ENCODE measurements around the gene FBXO10.
A peak's percentile ranks its signal among the peaks of the same experiment; 100 is the strongest.
"Not testable (repeated sequence)": the region's sequence is repeated elsewhere in the genome, so short reads cannot be mapped to it uniquely, and the experiment has no call there.

Gene FBXO10

GRCh38 chr9:37486256-37486615 lies 89.9 kb downstream of the FBXO10 start:
- peak overlapping the region in 1 of 2 experiments; percentile 84 for H3K27ac ChIP-seq (ENCODE audit: insufficient read depth in 1 of 2, low read depth in 1 of 2, low read length in 2 of 2, poor library complexity in 1 of 2, severe bottlenecking in 2 of 2)
- peaks cover 3 to 24% (median 23%) of the 10 kb centered on the region in 4 experiments for H3K4me1 ChIP-seq (ENCODE audit: control extremely low read depth in 1 of 4, control insufficient read depth in 4 of 4, insufficient read depth in 4 of 4, low read length in 3 of 4)
- H3K27me3 ChIP-seq (replicated peaks in 2 of 5; ENCODE audit: control insufficient read depth in 4 of 5, insufficient read depth in 5 of 5, low read length in 4 of 5), result peaks cover 0 to 2% (median 0%) of the 10 kb centered on the region in 5 experiments
- CTCF ChIA-PET, result interaction anchor here (0.9 to 1.7 kb wide), 3 partner anchors 10 to 41 kb away, joined by 3 to 6 read pairs (median 3); no protein-coding TSS in a partner anchor
- 5% methylated on average over 7 of the region's 7 CpGs for WGBS (ENCODE audit: insufficient coverage)
- POLR2A ChIA-PET, result no interaction called here
- peak overlapping the region; percentile 52 to 89 (median 80) for H3K4me3 ChIP-seq (ENCODE audit: control insufficient read depth in 1 of 7, extremely low read depth in 1 of 7, insufficient read depth in 4 of 7, low read depth in 2 of 7, low read length in 6 of 7)
- no peaks in the 10 kb centered on the region for H3K9me3 ChIP-seq (ENCODE audit: control extremely low read depth in 1 of 5, control insufficient read depth in 4 of 5, insufficient read depth in 2 of 5, low read depth in 1 of 5, low read length in 4 of 5)
- peaks cover 0 to 28% (median 14%) of the 10 kb centered on the region in 4 experiments for H3K36me3 ChIP-seq (ENCODE audit: control insufficient read depth in 4 of 4, insufficient read depth in 4 of 4, low read length in 3 of 4)
- DNase-seq, result no peak

GRCh38 chr9:37485389-37486255 lies 90.6 kb downstream of the FBXO10 start, which contains the start of gene POLR1E:
TSS of gene POLR1E (plus strand) at chr9:37485948. CDS start at chr9:37486048, 100 bp downstream.
- H3K27me3 ChIP-seq (replicated peaks in 2 of 5; ENCODE audit: control insufficient read depth in 4 of 5, insufficient read depth in 5 of 5, low read length in 4 of 5), result peaks cover 0 to 2% (median 0%) of the 10 kb centered on the region in 5 experiments
- CTCF ChIA-PET, result interaction anchor here (0.9 to 1.7 kb wide), 2 partner anchors 10 to 19 kb away, joined by 3 to 6 read pairs; no protein-coding TSS in a partner anchor

DNA sequence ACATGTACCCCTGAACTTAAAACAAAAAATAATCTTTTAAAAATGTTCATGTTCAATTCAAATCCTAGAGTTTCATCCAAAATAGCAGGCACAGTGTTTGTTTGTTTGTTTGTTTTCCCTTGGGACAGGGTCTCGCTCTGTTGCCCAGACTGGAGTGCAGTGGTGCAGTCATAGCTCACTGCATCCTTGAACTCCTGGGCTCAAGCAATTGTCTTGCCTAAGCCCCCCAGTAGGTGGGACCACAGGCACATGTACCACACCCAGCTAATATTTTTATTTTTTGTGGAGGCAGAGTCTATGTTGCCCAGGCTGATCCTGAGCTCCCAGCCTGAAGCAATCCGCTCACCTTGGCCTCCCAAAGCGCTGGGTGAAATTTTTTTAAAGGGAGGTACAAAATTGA lies 95.4 kb downstream of the FBXO10 start:
- ChIA-PET POLR2A (no interaction called here), CTCF (interaction anchor here (1.0 to 2.7 kb wide), 6 partner anchors 10 to 98 kb away, joined by 3 to 7 read pairs (median 4); no protein-coding TSS in a partner anchor)
- Histone ChIP-seq H3K9me3 (ENCODE audit: control extremely low read depth in 1 of 5, control insufficient read depth in 4 of 5, insufficient read depth in 2 of 5, low read depth in 1 of 5, low read length in 4 of 5) (peaks cover 0 to under 1% (median 0%) of the 10 kb centered on the region in 5 experiments), H3K36me3 (ENCODE audit: control insufficient read depth in 4 of 4, insufficient read depth in 4 of 4, low read length in 3 of 4) (no peaks in the 10 kb centered on the region), H3K27me3 (replicated peaks in 2 of 5; ENCODE audit: control insufficient read depth in 4 of 5, insufficient read depth in 5 of 5, low read length in 4 of 5) (peaks cover 0 to 2% (median 0%) of the 10 kb centered on the region in 5 experiments), H3K27ac (ENCODE audit: insufficient read depth in 1 of 2, low read depth in 1 of 2, low read length in 2 of 2, poor library complexity in 1 of 2, severe bottlenecking in 2 of 2) (no peak overlapping the region), H3K4me3 (ENCODE audit: control insufficient read depth in 1 of 7, extremely low read depth in 1 of 7, insufficient read depth in 4 of 7, low read depth in 2 of 7, low read length in 6 of 7) (no peak overlapping the region), H3K4me1 (ENCODE audit: control extremely low read depth in 1 of 4, control insufficient read depth in 4 of 4, insufficient read depth in 4 of 4, low read length in 3 of 4) (peaks cover 0 to 8% (median 6%) of the 10 kb centered on the region in 4 experiments)
- 91% methylated on average over 1 of the region's 3 CpGs for WGBS (ENCODE audit: insufficient coverage)
- DNase-seq, result peak in 2 of 3 donors; percentile 25 to 28

More at GRCh38 chr9:37485389-37486255, 90.6 kb downstream of the FBXO10 start, which contains the start of gene POLR1E:
- DNase-seq, result peak; percentile 90 to 93 (median 93)
- WGBS (ENCODE audit: insufficient coverage), result 6% methylated on average over 52 of the region's 56 CpGs
- no peaks in the 10 kb centered on the region for H3K9me3 ChIP-seq (ENCODE audit: control extremely low read depth in 1 of 5, control insufficient read depth in 4 of 5, insufficient read depth in 2 of 5, low read depth in 1 of 5, low read length in 4 of 5)
- H3K4me3 ChIP-seq (ENCODE audit: control insufficient read depth in 1 of 7, extremely low read depth in 1 of 7, insufficient read depth in 4 of 7, low read depth in 2 of 7, low read length in 6 of 7), result peak within 1 kb of the TSS; percentile 52 to 89 (median 80)
- H3K36me3 ChIP-seq (ENCODE audit: control insufficient read depth in 4 of 4, insufficient read depth in 4 of 4, low read length in 3 of 4), result peaks cover 0 to 22% (median 13%) of the 10 kb centered on the region in 4 experiments
- POLR2A ChIA-PET, result no interaction called here
- H3K27ac ChIP-seq (ENCODE audit: insufficient read depth in 1 of 2, low read depth in 1 of 2, low read length in 2 of 2, poor library complexity in 1 of 2, severe bottlenecking in 2 of 2), result peak within 1 kb of the TSS in 1 of 2 experiments; percentile 84
- peaks cover 3 to 24% (median 23%) of the 10 kb centered on the region in 4 experiments for H3K4me1 ChIP-seq (ENCODE audit: control extremely low read depth in 1 of 4, control insufficient read depth in 4 of 4, insufficient read depth in 4 of 4, low read length in 3 of 4)

- DNase-seq; POLR2A ChIA-PET; H3K27me3 ChIP-seq (replicated peaks in 2 of 5; ENCODE audit: control insufficient read depth in 4 of 5, insufficient read depth in 5 of 5, low read length in 4 of 5); H3K9me3 ChIP-seq (ENCODE audit: control extremely low read depth in 1 of 5, control insufficient read depth in 4 of 5, insufficient read depth in 2 of 5, low read depth in 1 of 5, low read length in 4 of 5); H3K36me3 ChIP-seq (ENCODE audit: control insufficient read depth in 4 of 4, insufficient read depth in 4 of 4, low read length in 3 of 4); H3K4me1 ChIP-seq (ENCODE audit: control extremely low read depth in 1 of 4, control insufficient read depth in 4 of 4, insufficient read depth in 4 of 4, low read length in 3 of 4); CTCF ChIA-PET; H3K27ac ChIP-seq (ENCODE audit: insufficient read depth in 1 of 2, low read depth in 1 of 2, low read length in 2 of 2, poor library complexity in 1 of 2, severe bottlenecking in 2 of 2); H3K4me3 ChIP-seq (ENCODE audit: control insufficient read depth in 1 of 7, extremely low read depth in 1 of 7, insufficient read depth in 4 of 7, low read depth in 2 of 7, low read length in 6 of 7): not testable (repeated sequence)
- WGBS (ENCODE audit: insufficient coverage), result 11% methylated on average over 1 of the region's 5 CpGs
Observed at GRCh38 chr9:37477987-37478619, 98.1 kb downstream of the FBXO10 start.

- H3K4me1 ChIP-seq (ENCODE audit: control extremely low read depth in 1 of 4, control insufficient read depth in 4 of 4, insufficient read depth in 4 of 4, low read length in 3 of 4); H3K27me3 ChIP-seq (replicated peaks in 2 of 5; ENCODE audit: control insufficient read depth in 4 of 5, insufficient read depth in 5 of 5, low read length in 4 of 5); CTCF ChIA-PET; DNase-seq; POLR2A ChIA-PET; H3K27ac ChIP-seq (ENCODE audit: insufficient read depth in 1 of 2, low read depth in 1 of 2, low read length in 2 of 2, poor library complexity in 1 of 2, severe bottlenecking in 2 of 2); H3K9me3 ChIP-seq (ENCODE audit: control extremely low read depth in 1 of 5, control insufficient read depth in 4 of 5, insufficient read depth in 2 of 5, low read depth in 1 of 5, low read length in 4 of 5); H3K4me3 ChIP-seq (ENCODE audit: control insufficient read depth in 1 of 7, extremely low read depth in 1 of 7, insufficient read depth in 4 of 7, low read depth in 2 of 7, low read length in 6 of 7); H3K36me3 ChIP-seq (ENCODE audit: control insufficient read depth in 4 of 4, insufficient read depth in 4 of 4, low read length in 3 of 4): not testable (repeated sequence)
- 100% methylated on average over 2 of the region's 4 CpGs for WGBS (ENCODE audit: insufficient coverage)
Observed at GRCh38 chr9:37477443-37477842, 98.7 kb downstream of the FBXO10 start.

- no peaks in the 10 kb centered on the region for H3K36me3 ChIP-seq (ENCODE audit: control insufficient read depth in 4 of 4, insufficient read depth in 4 of 4, low read length in 3 of 4)
- H3K4me3 ChIP-seq (ENCODE audit: control insufficient read depth in 1 of 7, extremely low read depth in 1 of 7, insufficient read depth in 4 of 7, low read depth in 2 of 7, low read length in 6 of 7), result no peak overlapping the region
- peaks cover 0 to 6% (median under 1%) of the 10 kb centered on the region in 4 experiments for H3K4me1 ChIP-seq (ENCODE audit: control extremely low read depth in 1 of 4, control insufficient read depth in 4 of 4, insufficient read depth in 4 of 4, low read length in 3 of 4)
- WGBS (ENCODE audit: insufficient coverage), result 80% methylated on average over 10 of the region's 11 CpGs
- no peak for DNase-seq
- POLR2A ChIA-PET, result no interaction called here
- no peak overlapping the region for H3K27ac ChIP-seq (ENCODE audit: insufficient read depth in 1 of 2, low read depth in 1 of 2, low read length in 2 of 2, poor library complexity in 1 of 2, severe bottlenecking in 2 of 2)
- peaks cover 0 to 2% (median 0%) of the 10 kb centered on the region in 5 experiments for H3K27me3 ChIP-seq (replicated peaks in 2 of 5; ENCODE audit: control insufficient read depth in 4 of 5, insufficient read depth in 5 of 5, low read length in 4 of 5)
- CTCF ChIA-PET, result no interaction called here
- H3K9me3 ChIP-seq (ENCODE audit: control extremely low read depth in 1 of 5, control insufficient read depth in 4 of 5, insufficient read depth in 2 of 5, low read depth in 1 of 5, low read length in 4 of 5), result peaks cover 0 to 8% (median 3%) of the 10 kb centered on the region in 5 experiments
Observed at GRCh38 chr9:37476930-37477329, 99.2 kb downstream of the FBXO10 start.

All from common myeloid progenitor, CD34-positive (primary cell).